ENCODE data around the gene MRPL21. TPM values are rescaled to one million over a fixed set of nuclear protein-coding genes. Genes with fewer than 3 reads are reported as not detected.

The MRPL21 gene
- total and polyA plus RNA-seq, 2 experiments from 2014 or later = 62.4 to 232 TPM

GRCh38 chr11:68950762-68951161, 47.1 kb upstream of the MRPL21 start (continued):
- TF ChIP-seq ZNF331 (CRISPR knock-in tag; IDR thresholded peaks at IDR 0.05; ENCODE audit: low read depth) (no peak), REST (IDR thresholded peaks at IDR 0.05; ENCODE audit: unreplicated experiment) (no peak)

GRCh38 chr11:68950270-68950669, 46.6 kb upstream of the MRPL21 start:
- H3K4me2 ChIP-seq = no peak overlapping the region
- H3F3A ChIP-seq (replicated peaks; ENCODE audit: low read depth) = no peaks in the 10 kb centered on the region
- no peaks in the 10 kb centered on the region for H3K36me3 Mint-ChIP-seq (ENCODE audit: low read depth)
- H3K4me1 ChIP-seq (ENCODE audit: insufficient read depth) = peaks cover 9% of the 10 kb centered on the region
- no peaks in the 10 kb centered on the region for H3K79me2 ChIP-seq (replicated peaks; ENCODE audit: insufficient read depth)
- ATAC-seq = peak; percentile 89
- no peaks in the 10 kb centered on the region for H3K9me2 ChIP-seq (ENCODE audit: insufficient read depth)
- H3K27me3 Mint-ChIP-seq (ENCODE audit: insufficient read depth, low read depth, poor library complexity) = peaks cover 7% of the 10 kb centered on the region
- peak; percentile 85 for DNase-seq (ENCODE audit: low spot score)
- no peak overlapping the region for H2AFZ ChIP-seq
- no peak overlapping the region for H3K4me3 ChIP-seq
- no peaks in the 10 kb centered on the region for H4K20me1 ChIP-seq (replicated peaks; ENCODE audit: insufficient read depth)
- H3K4me1 Mint-ChIP-seq = peaks cover 29% of the 10 kb centered on the region
- H3K4me3 Mint-ChIP-seq = no peak overlapping the region
- H3K27me3 ChIP-seq (ENCODE audit: insufficient read depth) = no peaks in the 10 kb centered on the region
- no peaks in the 10 kb centered on the region for H3K9me3 Mint-ChIP-seq
- no peak overlapping the region for H3K27ac ChIP-seq (ENCODE audit: low read depth)
- TF ChIP-seq CTCF (conservative IDR thresholded peaks at IDR 0.05; ENCODE audit: low read depth in 2 of 2) (peak; percentile 47 to 61), ZNF462 (CRISPR knock-in tag; IDR thresholded peaks at IDR 0.05) (no peak), ZNF114 (CRISPR knock-in tag; IDR thresholded peaks at IDR 0.05) (no peak), JUNB (IDR thresholded peaks at IDR 0.05; ENCODE audit: unreplicated experiment) (no peak), ZNF331 (CRISPR knock-in tag; IDR thresholded peaks at IDR 0.05; ENCODE audit: low read depth) (no peak)
- peak overlapping the region; percentile 80; the same call in 1 of the 2 replicates for H3K27ac Mint-ChIP-seq
- H3K36me3 ChIP-seq (ENCODE audit: insufficient read depth) = no peaks in the 10 kb centered on the region

All from GM23338 (cell line).